Body of pancreas (tissue), 4 donors: ENCODE measurements around the gene NUDT22. TPM values are rescaled to one million over a fixed set of nuclear protein-coding genes. Genes with fewer than 3 reads are reported as not detected.

ENCODE experiments used
- ATAC-seq: fragments of 150-250 bp; one replicate; pipeline ENCODE4 v1.9.1; 2016
- DNase-seq, 4 donors: peaks; one replicate each; pipeline ENCODE4 v3.0.0-alpha.2; 2019
- H3K27ac ChIP-seq, 4 donors: fragments of 200-600 bp; sonication (generic); 1 replicate in 3 of 4; 2 replicates in 1 of 4; pipeline versions ENCODE4 v1.5.1 to v1.6.1; 2016 to 2019; ENCODE audit warnings: mild to moderate bottlenecking in 1 of 4, mixed read lengths in 1 of 4, moderate library complexity in 1 of 4
- H3K27me3 ChIP-seq, 2 donors: fragments of 200-600 bp; sonication (generic); one replicate each; pipeline ENCODE4 v1.6.0; 2016; ENCODE audit warnings: mild to moderate bottlenecking in 1 of 2
- H3K36me3 ChIP-seq, 2 donors: fragments of 200-600 bp; sonication (generic); replicated peaks in 1 of 2; 2 replicates each; pipeline ENCODE4 v1.5.1; 2016; ENCODE audit warnings: low read depth in 2 of 2; ENCODE audit not compliant: insufficient read depth in 1 of 2
- H3K4me1 ChIP-seq: fragments of 200-600 bp; sonication (generic); one replicate; pipeline ENCODE4 v1.6.0; 2016
- H3K4me3 ChIP-seq, 2 donors: fragments of 200-600 bp; sonication (generic); 1 replicate in 1 of 2; 2 replicates in 1 of 2; pipeline ENCODE4 v1.5.1; 2016 to 2019
- H3K9me3 ChIP-seq, 3 donors: fragments of 200-600 bp; sonication (generic); 1 replicate in 2 of 3; 2 replicates in 1 of 3; pipeline ENCODE4 v1.5.1; 2016
- POLR2A ChIP-seq, 3 donors: fragments of 450-650 bp; IDR thresholded peaks; one replicate each; pipeline ENCODE4 v1.6.1; 2016; ENCODE audit warnings: antibody characterized with exemption in 3 of 3, mild to moderate bottlenecking in 2 of 3
- WGBS, 2 donors: methylation state at CpG; one replicate each; pipeline ENCODE4 v1.1.5; 2017; 5-methylcytosine and 5-hydroxymethylcytosine counted together
- intact Hi-C: fragments of 100-400 bp; cut with DNase I; formaldehyde crosslinking; loops from one replicate; pipeline ENCODE4 v1.15.1; 2023
- total RNA-seq, 2 donors: library from RNA; depleted of rRNA; stranded (reverse); fragments of >200 nt; gene quantifications; one replicate each; pipeline ENCODE4 v1.1.0, GENCODE V29; 2016
- TF ChIP-seq, protein P1 (sequence below), 7 experiments: fragments of 450-650 bp in 4 of 7; fragments of 200-600 bp in 3 of 7; sonication (generic) in 3 of 7; IDR thresholded peaks; one replicate each; pipeline ENCODE4 v1.5.1; 2016 to 2019; ENCODE audit warnings: antibody characterized with exemption in 7 of 7

Gene NUDT22
- total RNA-seq, 2 donors from 2014 or later, result 45.9 to 73.5 TPM

DNA sequence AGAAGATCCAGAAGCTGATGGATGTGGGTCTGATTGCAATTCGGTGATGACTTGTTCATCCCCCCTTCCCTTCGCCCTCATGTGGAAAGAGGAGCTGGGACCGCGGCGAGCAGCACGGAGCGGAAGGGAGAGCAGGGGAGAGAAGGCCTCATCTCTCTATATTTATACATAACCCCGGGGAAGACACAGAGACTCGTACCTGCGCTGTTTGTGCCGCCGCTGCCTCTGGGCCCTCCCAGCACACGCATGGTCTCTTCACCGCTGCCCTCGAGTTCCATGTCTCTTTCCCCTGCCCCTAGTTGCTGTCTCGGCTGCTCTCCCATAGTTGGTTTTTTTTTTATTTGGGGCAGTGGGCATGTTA, 22.0 kb upstream of the NUDT22 start:
- DNase-seq (no peak), ATAC-seq (no peak)
- Histone ChIP-seq H3K36me3 (peaks cover 12 to 27% of the 10 kb centered on the region in 2 donors), H3K4me1 (peaks cover 9% of the 10 kb centered on the region), H3K27me3 (no peaks in the 10 kb centered on the region), H3K9me3 (no peaks in the 10 kb centered on the region), H3K27ac (no peak overlapping the region), H3K4me3 (no peak overlapping the region)
- WGBS, 2 donors, result 77 to 80% methylated on average over 16 of the region's 16 CpGs
- no peak for TF ChIP-seq POLR2A (IDR thresholded peaks at IDR 0.05)
- TF ChIP-seq, protein P1, sequence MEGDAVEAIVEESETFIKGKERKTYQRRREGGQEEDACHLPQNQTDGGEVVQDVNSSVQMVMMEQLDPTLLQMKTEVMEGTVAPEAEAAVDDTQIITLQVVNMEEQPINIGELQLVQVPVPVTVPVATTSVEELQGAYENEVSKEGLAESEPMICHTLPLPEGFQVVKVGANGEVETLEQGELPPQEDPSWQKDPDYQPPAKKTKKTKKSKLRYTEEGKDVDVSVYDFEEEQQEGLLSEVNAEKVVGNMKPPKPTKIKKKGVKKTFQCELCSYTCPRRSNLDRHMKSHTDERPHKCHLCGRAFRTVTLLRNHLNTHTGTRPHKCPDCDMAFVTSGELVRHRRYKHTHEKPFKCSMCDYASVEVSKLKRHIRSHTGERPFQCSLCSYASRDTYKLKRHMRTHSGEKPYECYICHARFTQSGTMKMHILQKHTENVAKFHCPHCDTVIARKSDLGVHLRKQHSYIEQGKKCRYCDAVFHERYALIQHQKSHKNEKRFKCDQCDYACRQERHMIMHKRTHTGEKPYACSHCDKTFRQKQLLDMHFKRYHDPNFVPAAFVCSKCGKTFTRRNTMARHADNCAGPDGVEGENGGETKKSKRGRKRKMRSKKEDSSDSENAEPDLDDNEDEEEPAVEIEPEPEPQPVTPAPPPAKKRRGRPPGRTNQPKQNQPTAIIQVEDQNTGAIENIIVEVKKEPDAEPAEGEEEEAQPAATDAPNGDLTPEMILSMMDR (IDR thresholded peaks at IDR 0.05), result no peak
- intact Hi-C loops, result no loop called here

DNA sequence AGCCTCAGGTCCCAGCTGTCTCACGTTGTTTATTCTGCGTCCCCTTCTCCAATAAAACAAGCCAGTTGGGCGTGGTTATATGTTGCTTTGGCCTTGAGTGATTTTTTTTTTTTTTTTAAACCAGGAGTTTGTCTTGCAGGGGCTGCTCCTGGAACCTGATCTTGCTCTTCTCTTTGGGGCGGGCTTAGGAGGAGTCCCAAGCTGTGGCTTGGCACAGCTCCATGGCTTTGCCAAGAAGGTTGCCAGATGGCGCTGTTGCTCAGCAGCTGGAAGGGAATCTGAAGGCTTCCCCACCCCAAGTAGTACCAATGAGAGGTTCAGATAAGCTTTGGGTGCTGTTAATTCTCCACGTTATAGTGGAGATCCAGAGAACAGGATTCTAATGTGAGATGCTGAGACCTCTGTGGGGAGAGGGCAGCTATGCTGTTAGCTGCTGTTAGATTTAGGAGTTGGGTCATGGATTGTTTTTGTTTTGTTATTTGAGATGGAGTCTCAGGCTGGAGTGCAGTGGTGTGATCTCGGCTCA, 21.5 kb upstream of the NUDT22 start:
- 17 to 25% methylated on average over 5 to 7 of the region's 7 CpGs for WGBS, 2 donors
- TF ChIP-seq, protein P1 (IDR thresholded peaks at IDR 0.05), result peak; percentile 42 to 87 (median 85)
- no peak for TF ChIP-seq POLR2A (IDR thresholded peaks at IDR 0.05)
- no peak overlapping the region for H3K27ac ChIP-seq

DNA sequence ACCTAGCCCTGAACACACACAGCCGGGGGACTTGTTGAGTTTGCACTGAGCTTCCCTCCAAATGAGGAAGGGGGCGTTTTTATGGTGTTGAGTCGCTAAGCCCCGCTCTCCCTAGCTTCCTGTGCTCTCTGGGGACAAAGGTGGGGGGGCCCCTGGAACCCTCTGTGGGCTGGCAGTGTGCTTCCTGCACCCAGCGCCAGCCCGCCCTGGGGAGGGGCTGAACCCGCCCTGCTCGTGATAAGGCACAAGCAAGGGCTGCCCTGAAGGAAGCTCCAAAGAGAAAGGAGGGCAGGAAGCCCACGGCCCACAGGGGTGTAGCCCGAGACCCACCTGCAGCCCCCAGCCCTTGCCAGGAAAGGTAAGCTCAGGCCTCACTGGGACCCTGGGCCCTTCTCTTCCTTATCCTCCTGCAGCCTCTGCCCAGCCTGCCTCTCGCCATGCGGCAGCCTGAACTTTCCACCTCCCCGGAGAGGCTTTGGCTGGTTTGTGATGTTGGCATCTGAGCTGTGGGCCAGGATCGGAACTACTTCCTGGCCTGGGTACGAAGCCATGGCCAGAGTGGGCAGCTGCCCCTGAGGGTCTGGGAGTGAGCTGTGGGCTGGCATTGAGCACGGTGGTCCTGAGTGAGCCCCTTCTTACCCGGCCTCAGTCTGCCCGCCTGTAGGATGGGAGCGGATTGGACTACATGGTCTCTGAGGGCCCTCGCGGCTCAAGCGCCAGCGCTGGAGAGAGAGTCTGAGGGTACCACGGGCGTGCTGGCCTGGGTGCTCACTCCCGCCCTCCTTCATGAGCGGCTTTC, 19.4 kb upstream of the NUDT22 start, which contains the start of gene FERMT3:
Gene FERMT3 (plus strand): TSS at position 265 of the 799 bp plus-strand sequence. CDS start 644 bp downstream, outside the sequence.
- intact Hi-C loops, result loop anchor here (5.0 kb wide), 1 partner anchor 91 kb away; no protein-coding TSS in a partner anchor
- H3K9me3 ChIP-seq, result no peaks in the 10 kb centered on the region
- H3K4me3 ChIP-seq, result no peak within 1 kb of the TSS
- ATAC-seq (no peak), DNase-seq (peak in 3 of 4 donors; percentile 27 to 75 (median 35))
- peak within 1 kb of the TSS; percentile 5 to 72 (median 56) for H3K27ac ChIP-seq
- 78 to 84% methylated on average over 12 to 25 of the region's 27 CpGs for WGBS, 2 donors
- H3K27me3 ChIP-seq, result no peaks in the 10 kb centered on the region
- H3K4me1 ChIP-seq, result peaks cover 9% of the 10 kb centered on the region
- peaks cover 12 to 15% of the 10 kb centered on the region in 2 donors for H3K36me3 ChIP-seq
- TF ChIP-seq POLR2A (IDR thresholded peaks at IDR 0.05), result peak in 1 of 3 donors; percentile 29
- TF ChIP-seq, protein P1 (IDR thresholded peaks at IDR 0.05), result no peak

More for the DNA sequence above, 21.5 kb upstream of the NUDT22 start:
- no peak overlapping the region for H3K4me3 ChIP-seq
- DNase-seq (peak; percentile 90 to 94 (median 92)), ATAC-seq (peak; percentile 82)
- no peaks in the 10 kb centered on the region for H3K9me3 ChIP-seq
- H3K4me1 ChIP-seq, result peaks cover 9% of the 10 kb centered on the region
- no peaks in the 10 kb centered on the region for H3K27me3 ChIP-seq
- peaks cover 12 to 27% of the 10 kb centered on the region in 2 donors for H3K36me3 ChIP-seq
- intact Hi-C loops, result no loop called here

DNA sequence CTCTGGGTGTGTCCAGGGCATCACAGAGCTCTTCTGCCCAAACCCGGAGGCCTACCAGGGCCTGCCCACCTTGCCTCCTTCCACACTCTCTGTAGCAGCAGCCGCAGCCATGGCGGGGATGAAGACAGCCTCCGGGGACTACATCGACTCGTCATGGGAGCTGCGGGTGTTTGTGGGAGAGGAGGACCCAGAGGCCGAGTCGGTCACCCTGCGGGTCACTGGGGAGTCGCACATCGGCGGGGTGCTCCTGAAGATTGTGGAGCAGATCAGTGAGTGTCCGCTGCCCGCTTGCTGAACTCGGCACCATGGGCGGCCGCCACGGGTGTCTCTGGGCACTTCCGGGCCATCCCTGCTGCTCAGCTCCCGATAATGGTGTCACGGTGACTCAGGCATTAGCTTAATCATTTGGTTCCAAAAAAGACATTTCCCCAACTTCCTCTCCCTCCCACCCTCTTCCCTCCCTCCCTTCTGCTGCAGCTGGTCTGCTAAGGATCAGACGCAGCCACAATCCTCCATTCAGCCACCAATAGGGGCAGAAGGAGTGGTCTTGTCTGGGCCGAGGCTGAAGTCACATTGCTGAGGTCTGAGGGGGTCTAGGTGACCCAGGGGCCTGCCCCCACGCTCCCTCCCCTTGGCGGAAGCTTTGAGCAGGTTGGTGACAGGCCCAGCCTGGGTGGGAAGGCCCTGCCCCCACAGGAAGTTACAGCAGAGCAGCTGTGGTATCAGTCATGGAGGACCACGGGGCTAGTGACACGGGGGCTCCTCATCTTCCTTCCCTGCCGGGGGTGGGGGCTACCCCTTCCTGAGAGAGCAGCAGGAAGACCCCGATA, 18.6 kb upstream of the NUDT22 start:
- DNase-seq, result peak in 3 of 4 donors; percentile 32 to 63 (median 41)
- Histone ChIP-seq H3K36me3 (peaks cover 12% of the 10 kb centered on the region in 2 donors), H3K4me3 (no peak overlapping the region), H3K27ac (peak overlapping the region; percentile 5 to 72 (median 56)), H3K4me1 (peaks cover 9% of the 10 kb centered on the region), H3K9me3 (no peaks in the 10 kb centered on the region), H3K27me3 (no peaks in the 10 kb centered on the region)
- peak; percentile 45 for ATAC-seq
- WGBS, 2 donors, result 60 to 72% methylated on average over 18 to 28 of the region's 30 CpGs
- TF ChIP-seq POLR2A (IDR thresholded peaks at IDR 0.05), result peak in 2 of 3 donors; percentile 27 to 47
- TF ChIP-seq, protein P1 (IDR thresholded peaks at IDR 0.05), result no peak
- intact Hi-C loops, result loop anchor here (5.0 kb wide), 1 partner anchor 90 kb away; no protein-coding TSS in a partner anchor
